Measurements from ENCODE around the gene DOP1A.

- TF ChIP-seq POLR2AphosphoS5 (IDR thresholded peaks at IDR 0.05) (no peak), CTCF (IDR thresholded peaks at IDR 0.05) (no peak)
Observed at GRCh38 chr6:83069633-83070032, 2.2 kb downstream of the DOP1A start.

All from gastroesophageal sphincter (tissue), 3 donors.